Caco-2 (cell line): ENCODE data around the gene C16orf90. TPM values are rescaled to one million over a fixed set of nuclear protein-coding genes. Genes with fewer than 3 reads are reported as not detected.

Experiments used
- BruUV-seq: library from RNA; stranded (reverse); fragments of 400-500 nt; replicated peaks from 2 replicates; lab custom pipeline; 2021; lab: Mats Ljungman, UMichigan
- CTCF ChIA-PET: fragments of 300-600 bp; sonication (Branson Sonifier 250); formaldehyde crosslinking; loops from one replicate; lab custom pipeline; 2022; ENCODE audit warnings: antibody characterized with exemption; lab: Charles Lee
- POLR2A ChIA-PET: fragments of 300-600 bp; sonication (Branson Sonifier 250); formaldehyde crosslinking; loops from one replicate; lab custom pipeline; 2022; ENCODE audit warnings: antibody characterized with exemption; lab: Charles Lee
- DNase-seq, 2 experiments: peaks; one replicate each; pipeline versions ENCODE4 v3.0.0 to v3.0.0-alpha.2; 2020 to 2022
- H3K27me3 ChIP-seq: replicated peaks from 2 replicates; pipeline ENCODE4 v1.6.0; 2011; ENCODE audit warnings: low read length; ENCODE audit not compliant: control insufficient read depth, insufficient read depth
- H3K36me3 ChIP-seq: 2 replicates; pipeline ENCODE4 v1.5.1; 2011; ENCODE audit warnings: low read length; ENCODE audit not compliant: control insufficient read depth, insufficient read depth
- H3K4me1 ChIP-seq: fragments of 250-450 bp; sonication (Bioruptor Pico); 2 replicates; pipeline ENCODE4 v1.5.1; 2020; ENCODE audit warnings: mild to moderate bottlenecking
- H3K4me3 ChIP-seq: 2 replicates; pipeline ENCODE4 v1.5.1; 2011; ENCODE audit warnings: low read depth, mild to moderate bottlenecking, control low read depth, low read length
- H3K9me3 ChIP-seq: fragments of 250-450 bp; sonication (Bioruptor Pico); 2 replicates; pipeline ENCODE4 v1.5.1; 2020; ENCODE audit warnings: mild to moderate bottlenecking, moderate library complexity
- H3K27ac Mint-ChIP-seq: one replicate; pipeline ENCODE4 v1.8.0; 2022; ENCODE audit warnings: mixed read lengths; ENCODE audit not compliant: unreplicated experiment
- H3K27me3 Mint-ChIP-seq: one replicate; pipeline ENCODE4 v1.8.0; 2022; ENCODE audit warnings: mixed read lengths; ENCODE audit not compliant: insufficient read depth, unreplicated experiment
- H3K36me3 Mint-ChIP-seq: one replicate; pipeline ENCODE4 v1.8.0; 2022; ENCODE audit warnings: mild to moderate bottlenecking, mixed read lengths; ENCODE audit not compliant: insufficient read depth, unreplicated experiment
- H3K4me1 Mint-ChIP-seq: one replicate; pipeline ENCODE4 v1.8.0; 2022; ENCODE audit warnings: low read depth, mixed read lengths; ENCODE audit not compliant: unreplicated experiment
- H3K4me3 Mint-ChIP-seq: one replicate; pipeline ENCODE4 v1.8.0; 2022; ENCODE audit warnings: mild to moderate bottlenecking, moderate library complexity, mixed read lengths; ENCODE audit not compliant: unreplicated experiment
- H3K9me3 Mint-ChIP-seq: one replicate; pipeline ENCODE4 v1.8.0; 2022; ENCODE audit warnings: mixed read lengths; ENCODE audit not compliant: unreplicated experiment
- CTCF ChIP-seq, 2 experiments: fragments of 200-600 bp in 1 of 2; IDR thresholded peaks; 1 replicate in 1 of 2; 2 replicates in 1 of 2; pipeline versions ENCODE4 v1.5.1 to v1.8.0; 2011 to 2022; ENCODE audit warnings: antibody characterized with exemption in 1 of 2, control low read depth in 1 of 2, inconsistent platforms in 1 of 2, low read depth in 1 of 2, low read length in 1 of 2, mild to moderate bottlenecking in 1 of 2, moderate library complexity in 1 of 2; ENCODE audit not compliant: insufficient read depth in 1 of 2, severe bottlenecking in 1 of 2, unreplicated experiment in 1 of 2
- intact Hi-C: fragments of 100-400 bp; cut with micrococcal nuclease; formaldehyde crosslinking; loops from one replicate; pipeline ENCODE4 v1.10.0; 2022; ENCODE audit not compliant: unreplicated experiment
- total RNA-seq: library from RNA; stranded (reverse); gene quantifications from 2 replicates; pipeline ENCODE4 v1.2.3, GENCODE V29; 2022

C16orf90 gene
- total RNA-seq, 1 experiment from 2014 or later = not detected

GRCh38 chr16:3487521-3488410 lies 7.5 kb downstream of the C16orf90 start:
- H3K36me3 Mint-ChIP-seq = peaks cover 65% of the 10 kb centered on the region
- ChIA-PET CTCF (no interaction called here), POLR2A (interaction anchor here (0.7 kb wide), 1 partner anchor 270 kb away, joined by 3 read pairs; no protein-coding TSS in a partner anchor)
- no peak overlapping the region for H3K27ac Mint-ChIP-seq
- no peak overlapping the region for H3K4me3 Mint-ChIP-seq
- Histone ChIP-seq H3K36me3 (peaks cover 4% of the 10 kb centered on the region), H3K4me3 (no peak overlapping the region), H3K4me1 (no peaks in the 10 kb centered on the region), H3K9me3 (no peaks in the 10 kb centered on the region), H3K27me3 (no peaks in the 10 kb centered on the region)
- no peak for TF ChIP-seq CTCF (IDR thresholded peaks at IDR 0.05; ENCODE audit: insufficient read depth in 1 of 2, low read depth in 1 of 2, low read length in 1 of 2, severe bottlenecking in 1 of 2, unreplicated experiment in 1 of 2)
- H3K27me3 Mint-ChIP-seq = no peaks in the 10 kb centered on the region
- no peaks in the 10 kb centered on the region for H3K4me1 Mint-ChIP-seq
- no peaks in the 10 kb centered on the region for H3K9me3 Mint-ChIP-seq
- peak in 1 of 2 experiments; percentile 32 for DNase-seq
- intact Hi-C loops = no loop called here
- no TSS peak for BruUV-seq

- H3K4me3 ChIP-seq = no peak overlapping the region
- Mint-ChIP-seq H3K4me3 (no peak overlapping the region), H3K27ac (no peak overlapping the region), H3K4me1 (no peaks in the 10 kb centered on the region), H3K9me3 (no peaks in the 10 kb centered on the region), H3K27me3 (no peaks in the 10 kb centered on the region), H3K36me3 (peaks cover 67% of the 10 kb centered on the region)
- TF ChIP-seq CTCF (IDR thresholded peaks at IDR 0.05; ENCODE audit: insufficient read depth in 1 of 2, low read depth in 1 of 2, low read length in 1 of 2, severe bottlenecking in 1 of 2, unreplicated experiment in 1 of 2) = no peak
- CTCF ChIA-PET = no interaction called here
- BruUV-seq = TSS peak; percentile 20
- no peaks in the 10 kb centered on the region for H3K9me3 ChIP-seq
- peaks cover 4% of the 10 kb centered on the region for H3K36me3 ChIP-seq
- POLR2A ChIA-PET = no interaction called here
- no peaks in the 10 kb centered on the region for H3K4me1 ChIP-seq
- intact Hi-C loops = no loop called here
- no peak for DNase-seq
- H3K27me3 ChIP-seq = no peaks in the 10 kb centered on the region
Measured at GRCh38 chr16:3486506-3487215, 8.6 kb downstream of the C16orf90 start.

GRCh38 chr16:3485821-3486505 lies 9.3 kb downstream of the C16orf90 start:
- H3K36me3 ChIP-seq = peaks cover 4% of the 10 kb centered on the region
- no peak overlapping the region for H3K4me3 ChIP-seq
- no peaks in the 10 kb centered on the region for H3K9me3 Mint-ChIP-seq
- H3K36me3 Mint-ChIP-seq = peaks cover 67% of the 10 kb centered on the region
- intact Hi-C loops = no loop called here
- TF ChIP-seq CTCF (IDR thresholded peaks at IDR 0.05; ENCODE audit: insufficient read depth in 1 of 2, low read depth in 1 of 2, low read length in 1 of 2, severe bottlenecking in 1 of 2, unreplicated experiment in 1 of 2) = no peak
- H3K4me1 Mint-ChIP-seq = no peaks in the 10 kb centered on the region
- H3K4me3 Mint-ChIP-seq = no peak overlapping the region
- H3K9me3 ChIP-seq = no peaks in the 10 kb centered on the region
- ChIA-PET POLR2A (no interaction called here), CTCF (interaction anchor here (1.1 kb wide), 1 partner anchor 12 kb away, joined by 3 read pairs; no protein-coding TSS in a partner anchor)
- no peaks in the 10 kb centered on the region for H3K27me3 ChIP-seq
- no peak overlapping the region for H3K27ac Mint-ChIP-seq
- no peak for DNase-seq
- H3K4me1 ChIP-seq = no peaks in the 10 kb centered on the region
- BruUV-seq = no TSS peak
- no peaks in the 10 kb centered on the region for H3K27me3 Mint-ChIP-seq
